Ishikawa (cell line): ENCODE data around the gene GALNT1.

Experiments used
- CEBPB ChIP-seq: IDR thresholded peaks from 2 replicates; pipeline ENCODE4 v1.6.1; 2012
- CREB1 ChIP-seq: IDR thresholded peaks from 2 replicates; pipeline ENCODE4 v1.6.1; 2012; ENCODE audit warnings: low read depth
- EGR1 ChIP-seq: IDR thresholded peaks from 2 replicates; pipeline ENCODE4 v1.6.1; 2012
- EP300 ChIP-seq: IDR thresholded peaks from 2 replicates; pipeline ENCODE4 v1.6.1; 2012; ENCODE audit warnings: borderline replicate concordance
- NFIC ChIP-seq: IDR thresholded peaks from 2 replicates; pipeline ENCODE4 v1.6.1; 2012
- RAD21 ChIP-seq: IDR thresholded peaks from 2 replicates; pipeline ENCODE4 v1.6.1; 2012; ENCODE audit warnings: low read depth
- TAF1 ChIP-seq: IDR thresholded peaks from 2 replicates; pipeline ENCODE4 v1.6.1; 2012; ENCODE audit warnings: low read depth, mild to moderate bottlenecking
- TCF12 ChIP-seq: IDR thresholded peaks from 2 replicates; pipeline ENCODE4 v1.6.1; 2012; ENCODE audit warnings: low read depth
- ZBTB7A ChIP-seq: IDR thresholded peaks from 2 replicates; pipeline ENCODE4 v1.6.1; 2012; ENCODE audit warnings: low read depth
- TF ChIP-seq, protein P1 (sequence below): IDR thresholded peaks from 2 replicates; pipeline ENCODE4 v1.6.1; 2012; ENCODE audit warnings: low read depth, mild to moderate bottlenecking
- TF ChIP-seq, protein P2 (sequence below): IDR thresholded peaks from 2 replicates; pipeline ENCODE4 v1.6.1; 2012
- TF ChIP-seq, protein P3 (sequence below): IDR thresholded peaks from 2 replicates; pipeline ENCODE4 v1.6.1; 2012

DNA sequence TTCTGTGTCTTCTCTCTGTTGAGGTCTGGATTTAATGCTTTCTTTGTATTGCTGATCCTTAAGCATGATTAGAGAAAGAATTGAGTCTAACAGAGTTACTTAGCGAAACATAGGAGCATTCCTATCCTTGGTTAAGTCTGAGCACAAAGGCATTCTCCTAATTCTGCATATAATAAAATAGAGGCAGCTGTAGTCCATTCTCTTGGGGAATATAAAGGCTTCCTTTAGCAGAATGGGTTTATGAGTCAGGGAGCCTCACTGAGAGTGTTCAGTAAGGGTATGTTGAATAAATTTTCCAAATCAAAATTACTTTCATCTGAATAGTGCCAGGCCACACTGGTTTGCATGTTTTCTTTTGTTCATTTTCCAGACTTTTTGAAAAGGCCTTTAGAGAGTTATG is 101.5 kb downstream of the GALNT1 start:
- TF ChIP-seq EGR1 (no peak), TAF1 (no peak), EP300 (no peak), NFIC (no peak), RAD21 (no peak), CEBPB (no peak), TCF12 (no peak), ZBTB7A (no peak), CREB1 (no peak)
- TF ChIP-seq, protein P1, sequence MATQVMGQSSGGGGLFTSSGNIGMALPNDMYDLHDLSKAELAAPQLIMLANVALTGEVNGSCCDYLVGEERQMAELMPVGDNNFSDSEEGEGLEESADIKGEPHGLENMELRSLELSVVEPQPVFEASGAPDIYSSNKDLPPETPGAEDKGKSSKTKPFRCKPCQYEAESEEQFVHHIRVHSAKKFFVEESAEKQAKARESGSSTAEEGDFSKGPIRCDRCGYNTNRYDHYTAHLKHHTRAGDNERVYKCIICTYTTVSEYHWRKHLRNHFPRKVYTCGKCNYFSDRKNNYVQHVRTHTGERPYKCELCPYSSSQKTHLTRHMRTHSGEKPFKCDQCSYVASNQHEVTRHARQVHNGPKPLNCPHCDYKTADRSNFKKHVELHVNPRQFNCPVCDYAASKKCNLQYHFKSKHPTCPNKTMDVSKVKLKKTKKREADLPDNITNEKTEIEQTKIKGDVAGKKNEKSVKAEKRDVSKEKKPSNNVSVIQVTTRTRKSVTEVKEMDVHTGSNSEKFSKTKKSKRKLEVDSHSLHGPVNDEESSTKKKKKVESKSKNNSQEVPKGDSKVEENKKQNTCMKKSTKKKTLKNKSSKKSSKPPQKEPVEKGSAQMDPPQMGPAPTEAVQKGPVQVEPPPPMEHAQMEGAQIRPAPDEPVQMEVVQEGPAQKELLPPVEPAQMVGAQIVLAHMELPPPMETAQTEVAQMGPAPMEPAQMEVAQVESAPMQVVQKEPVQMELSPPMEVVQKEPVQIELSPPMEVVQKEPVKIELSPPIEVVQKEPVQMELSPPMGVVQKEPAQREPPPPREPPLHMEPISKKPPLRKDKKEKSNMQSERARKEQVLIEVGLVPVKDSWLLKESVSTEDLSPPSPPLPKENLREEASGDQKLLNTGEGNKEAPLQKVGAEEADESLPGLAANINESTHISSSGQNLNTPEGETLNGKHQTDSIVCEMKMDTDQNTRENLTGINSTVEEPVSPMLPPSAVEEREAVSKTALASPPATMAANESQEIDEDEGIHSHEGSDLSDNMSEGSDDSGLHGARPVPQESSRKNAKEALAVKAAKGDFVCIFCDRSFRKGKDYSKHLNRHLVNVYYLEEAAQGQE = no peak
- TF ChIP-seq, protein P2, sequence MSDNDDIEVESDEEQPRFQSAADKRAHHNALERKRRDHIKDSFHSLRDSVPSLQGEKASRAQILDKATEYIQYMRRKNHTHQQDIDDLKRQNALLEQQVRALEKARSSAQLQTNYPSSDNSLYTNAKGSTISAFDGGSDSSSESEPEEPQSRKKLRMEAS = no peak
- TF ChIP-seq, protein P3, sequence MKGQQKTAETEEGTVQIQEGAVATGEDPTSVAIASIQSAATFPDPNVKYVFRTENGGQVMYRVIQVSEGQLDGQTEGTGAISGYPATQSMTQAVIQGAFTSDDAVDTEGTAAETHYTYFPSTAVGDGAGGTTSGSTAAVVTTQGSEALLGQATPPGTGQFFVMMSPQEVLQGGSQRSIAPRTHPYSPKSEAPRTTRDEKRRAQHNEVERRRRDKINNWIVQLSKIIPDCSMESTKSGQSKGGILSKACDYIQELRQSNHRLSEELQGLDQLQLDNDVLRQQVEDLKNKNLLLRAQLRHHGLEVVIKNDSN = no peak
